Left lung (tissue), 10 donors: ENCODE data around the gene PGC. TPM values are rescaled to one million over a fixed set of nuclear protein-coding genes. Genes with fewer than 3 reads are reported as not detected.

Experiments used
- ATAC-seq: fragments of 200-7000 bp; cut with Tn5 transposase; one replicate; pipeline ENCODE4 v1.9.1; 2020; ENCODE audit warnings: moderate library complexity
- DNase-seq, 4 donors: peaks; one replicate each; pipeline ENCODE4 v3.0.0-alpha.2; 2013 to 2020
- H3K27ac ChIP-seq, 2 donors: fragments of 200-600 bp; sonication (generic) in 1 of 2; one replicate each; pipeline versions ENCODE4 v1.5.0 to v1.8.0; 2020 to 2021
- H3K27me3 ChIP-seq, 2 donors: fragments of 200-600 bp; sonication (generic) in 1 of 2; one replicate each; pipeline versions ENCODE4 v1.5.0 to v1.8.0; 2020 to 2021
- H3K36me3 ChIP-seq, 2 donors: fragments of 200-600 bp; sonication (generic) in 1 of 2; one replicate each; pipeline versions ENCODE4 v1.5.0 to v1.8.0; 2020 to 2021
- H3K4me1 ChIP-seq, 2 donors: fragments of 200-600 bp; one replicate each; pipeline ENCODE4 v1.8.0; 2021
- H3K4me3 ChIP-seq, 2 donors: fragments of 200-600 bp; sonication (generic) in 1 of 2; one replicate each; pipeline versions ENCODE4 v1.5.0 to v1.8.0; 2020 to 2021; ENCODE audit warnings: mild to moderate bottlenecking in 1 of 2
- H3K9me3 ChIP-seq, 2 donors: fragments of 200-600 bp; sonication (generic) in 1 of 2; one replicate each; pipeline versions ENCODE4 v1.5.0 to v1.8.0; 2020 to 2021
- CTCF ChIP-seq, 2 donors: fragments of 200-600 bp; sonication (generic) in 1 of 2; IDR thresholded peaks; one replicate each; pipeline versions ENCODE4 v1.5.0 to v1.8.0; 2021; ENCODE audit warnings: antibody characterized with exemption in 2 of 2
- intact Hi-C, 2 donors: fragments of 100-400 bp; cut with DNase I; formaldehyde crosslinking; loops; one replicate each; pipeline versions ENCODE4 v1.11.2 to v1.14.2; 2022
- polyA plus RNA-seq, 6 donors: library from polyadenylated mRNA; unstranded; fragments of 120-200 nt; gene quantifications; one replicate each; pipeline ENCODE4 v1.2.1, GENCODE V29; 2013; ENCODE audit not compliant: insufficient read length in 6 of 6
- total RNA-seq, 2 donors: library from RNA; stranded (reverse); fragmentation: NEBNext Ultra II Directional; extraction: Animal tissue kit (Norgen Biotek cat#: 25700); gene quantifications; one replicate each; pipeline ENCODE4 v1.2.1, GENCODE V29; 2021
- donor health status: DM: no; HTN: yes; CAD: no.
- donor health status: DM: no; HTN: no; CAD: no.

Gene PGC
- total and polyA plus RNA-seq, 8 donors, result 5.4 to 266 (median 8.2) TPM

- Histone ChIP-seq H3K27ac (peak overlapping the region in 1 of 2 donors; percentile 76), H3K9me3 (no peaks in the 10 kb centered on the region), H3K36me3 (no peaks in the 10 kb centered on the region), H3K4me1 (peaks cover 38 to 76% of the 10 kb centered on the region in 2 donors), H3K4me3 (no peak overlapping the region), H3K27me3 (no peaks in the 10 kb centered on the region)
- intact Hi-C loops, result no loop called here
- no peak for DNase-seq
- no peak for TF ChIP-seq CTCF (IDR thresholded peaks at IDR 0.05)
- ATAC-seq, result no peak
These were observed 38.3 kb downstream of the PGC start for GRCh38 chr6:41708856-41709255.

GRCh38 chr6:41707565-41708200 is 39.5 kb downstream of the PGC start:
- no peaks in the 10 kb centered on the region for H3K27me3 ChIP-seq
- H3K4me3 ChIP-seq, result no peak overlapping the region
- no peak for TF ChIP-seq CTCF (IDR thresholded peaks at IDR 0.05)
- intact Hi-C loops, result no loop called here
- peak in 2 of 4 donors; percentile 66 to 88 for DNase-seq
- peak; percentile 6 for ATAC-seq
- no peaks in the 10 kb centered on the region for H3K9me3 ChIP-seq
- peaks cover 28 to 65% of the 10 kb centered on the region in 2 donors for H3K4me1 ChIP-seq
- H3K27ac ChIP-seq, result peak overlapping the region; percentile 72 to 76
- H3K36me3 ChIP-seq, result peaks cover 0 to 6% of the 10 kb centered on the region in 2 donors

- intact Hi-C loops, result no loop called here
- Histone ChIP-seq H3K9me3 (no peaks in the 10 kb centered on the region), H3K4me1 (peaks cover 22 to 58% of the 10 kb centered on the region in 2 donors), H3K27ac (peak overlapping the region; percentile 72 to 76), H3K36me3 (peaks cover 0 to 10% of the 10 kb centered on the region in 2 donors), H3K4me3 (no peak overlapping the region), H3K27me3 (no peaks in the 10 kb centered on the region)
- no peak for TF ChIP-seq CTCF (IDR thresholded peaks at IDR 0.05)
- ATAC-seq, result peak; percentile 50
- peak in 1 of 4 donors; percentile 20 for DNase-seq
These were observed 40.2 kb downstream of the PGC start for GRCh38 chr6:41706876-41707564.

GRCh38 chr6:41705996-41706835 is 41.0 kb downstream of the PGC start:
- Histone ChIP-seq H3K27me3 (no peaks in the 10 kb centered on the region), H3K4me1 (peaks cover 20 to 51% of the 10 kb centered on the region in 2 donors), H3K9me3 (no peaks in the 10 kb centered on the region), H3K4me3 (no peak overlapping the region), H3K27ac (peak overlapping the region; percentile 72 to 76), H3K36me3 (peaks cover 0 to 10% of the 10 kb centered on the region in 2 donors)
- TF ChIP-seq CTCF (IDR thresholded peaks at IDR 0.05), result peak; percentile 65 to 89
- intact Hi-C loops, result no loop called here
- ATAC-seq, result peak; percentile 87
- DNase-seq, result peak; percentile 25 to 91 (median 75)
